Mucosa of descending colon (tissue), 3 donors: Measurements from ENCODE around the gene MYBBP1A. TPM values are rescaled to one million over a fixed set of nuclear protein-coding genes. Genes with fewer than 3 reads are reported as not detected.

Source experiments
- ATAC-seq: fragments of 200-7000 bp; cut with Tn5 transposase; one replicate; pipeline ENCODE4 v1.9.1; 2020; ENCODE audit warnings: mild to moderate bottlenecking, moderate library complexity
- DNase-seq, 3 donors: peaks; one replicate each; pipeline ENCODE4 v3.0.0-alpha.2; 2020
- H3K36me3 ChIP-seq: fragments of 200-600 bp; one replicate; pipeline ENCODE4 v1.8.0; 2021; ENCODE audit warnings: low read depth, mild to moderate bottlenecking
- H3K4me1 ChIP-seq: fragments of 200-600 bp; one replicate; pipeline ENCODE4 v1.8.0; 2021; ENCODE audit warnings: low read depth, mild to moderate bottlenecking
- H3K4me3 ChIP-seq: fragments of 200-600 bp; one replicate; pipeline ENCODE4 v1.8.0; 2021; ENCODE audit warnings: mild to moderate bottlenecking
- H3K9me3 ChIP-seq: fragments of 200-600 bp; one replicate; pipeline ENCODE4 v1.8.0; 2021; ENCODE audit warnings: mild to moderate bottlenecking
- intact Hi-C, 2 donors: fragments of 100-400 bp; cut with DNase I in 1 of 2; cut with micrococcal nuclease in 1 of 2; formaldehyde crosslinking; loops; one replicate each; pipeline versions ENCODE4 v1.11.0 to v1.11.1; 2022; cut with DNase I, micrococcal nuclease
- total RNA-seq, 3 donors: library from RNA; stranded (reverse); fragmentation: NEBNext Ultra II Directional in 2 of 3; extraction: Animal tissue kit (Norgen Biotek cat#: 25700) in 2 of 3; gene quantifications; one replicate each; pipeline versions ENCODE4 v1.2.1 to v1.2.4, GENCODE V29; 2021 to 2023
- TF ChIP-seq, protein P1 (sequence below): fragments of 200-600 bp; IDR thresholded peaks from one replicate; pipeline ENCODE4 v1.8.0; 2022; ENCODE audit warnings: antibody characterized with exemption, mild to moderate bottlenecking
- donor health status: DM: no; HTN: no; CAD: no; lungs with moderate emphysema.
- donor health status: DM: no; HTN: no; CAD: no.
- donor health status: DM: no; HTN: yes; CAD: no.

The MYBBP1A gene
- total RNA-seq, 3 donors from 2014 or later: 32.7 to 41.4 (median 36.7) TPM

DNA sequence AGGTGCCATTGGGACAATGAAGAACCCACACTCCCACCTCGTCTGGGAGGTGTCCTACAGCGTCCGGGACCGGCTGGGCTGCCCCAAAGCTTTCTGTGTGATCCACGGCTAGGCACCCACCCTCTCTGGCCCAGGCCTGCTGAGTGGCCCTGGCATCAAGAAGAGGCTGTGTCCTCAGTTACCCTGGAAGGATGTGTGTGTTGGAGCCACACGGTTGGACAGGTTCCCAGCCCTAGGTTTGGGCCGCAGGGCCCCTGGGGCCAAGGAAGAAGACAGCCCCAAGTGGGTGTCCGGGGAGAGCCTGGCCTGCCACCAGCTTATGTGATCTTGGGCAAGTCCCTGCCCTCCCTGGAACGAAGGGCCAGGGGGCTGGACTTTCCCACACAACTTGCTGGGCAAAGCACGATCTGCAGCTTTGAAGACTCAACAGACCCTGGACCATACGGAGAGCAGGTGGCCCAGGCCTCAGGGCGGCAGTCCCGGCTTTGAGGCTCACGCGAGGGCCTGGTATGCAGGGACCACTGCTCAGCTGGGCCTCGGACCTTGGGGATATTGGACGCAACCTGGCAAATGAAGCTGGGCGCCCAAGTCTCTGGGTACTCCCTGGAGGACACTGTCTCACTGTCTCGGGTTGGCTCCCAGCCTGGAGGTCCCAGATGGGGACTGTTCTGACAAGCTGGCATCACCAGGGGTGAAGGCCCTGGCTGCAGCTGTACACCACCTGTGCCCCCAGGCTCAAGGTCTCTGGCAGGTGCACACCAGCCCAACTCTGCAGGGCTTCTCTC lies 17.5 kb downstream of the MYBBP1A start:
- H3K36me3 ChIP-seq: no peaks in the 10 kb centered on the region
- H3K9me3 ChIP-seq: no peaks in the 10 kb centered on the region
- H3K4me3 ChIP-seq: no peak overlapping the region
- H3K4me1 ChIP-seq: peaks cover 23% of the 10 kb centered on the region
- intact Hi-C loops: no loop called here
- ATAC-seq (no peak), DNase-seq (no peak)
- TF ChIP-seq, protein P1, sequence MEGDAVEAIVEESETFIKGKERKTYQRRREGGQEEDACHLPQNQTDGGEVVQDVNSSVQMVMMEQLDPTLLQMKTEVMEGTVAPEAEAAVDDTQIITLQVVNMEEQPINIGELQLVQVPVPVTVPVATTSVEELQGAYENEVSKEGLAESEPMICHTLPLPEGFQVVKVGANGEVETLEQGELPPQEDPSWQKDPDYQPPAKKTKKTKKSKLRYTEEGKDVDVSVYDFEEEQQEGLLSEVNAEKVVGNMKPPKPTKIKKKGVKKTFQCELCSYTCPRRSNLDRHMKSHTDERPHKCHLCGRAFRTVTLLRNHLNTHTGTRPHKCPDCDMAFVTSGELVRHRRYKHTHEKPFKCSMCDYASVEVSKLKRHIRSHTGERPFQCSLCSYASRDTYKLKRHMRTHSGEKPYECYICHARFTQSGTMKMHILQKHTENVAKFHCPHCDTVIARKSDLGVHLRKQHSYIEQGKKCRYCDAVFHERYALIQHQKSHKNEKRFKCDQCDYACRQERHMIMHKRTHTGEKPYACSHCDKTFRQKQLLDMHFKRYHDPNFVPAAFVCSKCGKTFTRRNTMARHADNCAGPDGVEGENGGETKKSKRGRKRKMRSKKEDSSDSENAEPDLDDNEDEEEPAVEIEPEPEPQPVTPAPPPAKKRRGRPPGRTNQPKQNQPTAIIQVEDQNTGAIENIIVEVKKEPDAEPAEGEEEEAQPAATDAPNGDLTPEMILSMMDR: no peak

DNA sequence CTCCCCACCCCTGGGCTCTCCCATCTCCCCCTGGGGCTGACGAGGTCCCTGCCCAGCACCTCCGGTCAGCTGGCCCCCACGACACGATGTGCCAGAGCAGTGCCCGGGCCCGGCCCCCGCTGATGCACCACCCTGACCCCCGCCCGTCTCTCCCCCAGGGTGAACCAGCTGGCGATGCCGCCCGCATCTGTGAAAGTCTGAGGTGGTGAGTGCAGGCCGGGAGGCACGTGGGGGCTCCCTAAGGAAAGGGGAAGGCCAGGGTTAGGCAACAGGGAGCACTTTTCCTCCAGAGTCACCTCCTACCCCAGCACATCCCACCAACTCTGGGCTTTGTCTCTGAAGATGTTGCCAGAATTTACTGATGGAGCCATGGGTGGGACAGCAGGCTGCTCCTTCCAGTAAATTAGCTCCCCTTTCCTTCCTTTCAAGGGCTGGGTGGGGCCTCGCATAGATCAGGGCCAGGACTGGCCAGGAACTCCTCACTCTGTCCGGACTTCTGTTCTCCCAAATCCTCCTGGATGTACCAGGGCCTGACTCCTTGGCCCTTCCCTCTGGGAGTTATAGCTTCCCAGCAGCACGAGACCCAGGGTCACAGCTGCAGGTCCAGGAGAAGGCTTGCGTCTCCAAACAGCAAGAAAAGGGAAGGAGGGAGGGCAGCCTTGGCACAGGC lies 18.3 kb downstream of the MYBBP1A start:
- no peaks in the 10 kb centered on the region for H3K9me3 ChIP-seq
- no peak for DNase-seq
- H3K36me3 ChIP-seq: no peaks in the 10 kb centered on the region
- no peak overlapping the region for H3K4me3 ChIP-seq
- intact Hi-C loops: no loop called here
- H3K4me1 ChIP-seq: peaks cover 23% of the 10 kb centered on the region
- peak; percentile 2 for ATAC-seq
- TF ChIP-seq, protein P1: no peak

DNA sequence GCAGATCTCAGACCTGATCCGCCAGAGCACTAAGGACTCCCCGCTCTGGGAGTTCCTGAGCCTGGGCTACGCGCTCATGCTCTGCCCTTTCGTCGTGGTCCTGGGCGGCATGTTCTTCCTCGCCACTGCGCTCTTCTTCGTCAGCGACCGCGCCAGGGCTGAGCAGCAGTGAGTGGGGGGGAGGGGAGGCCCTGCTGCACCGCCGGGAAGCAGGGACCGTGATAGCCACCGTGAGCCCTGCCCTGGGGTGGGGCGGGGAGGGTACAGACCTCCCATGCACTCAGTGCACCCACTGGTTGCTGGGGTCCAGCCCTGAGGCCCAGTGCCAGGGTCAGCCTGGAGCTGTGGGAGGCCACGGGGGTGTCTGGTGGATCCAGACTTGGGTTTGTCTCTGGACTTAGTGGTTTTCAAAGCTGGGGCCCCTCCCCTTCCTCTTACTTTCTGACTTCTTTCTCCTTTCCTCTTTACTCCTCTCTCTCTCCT lies 18.9 kb downstream of the MYBBP1A start:
- no peaks in the 10 kb centered on the region for H3K36me3 ChIP-seq
- H3K4me3 ChIP-seq: no peak overlapping the region
- TF ChIP-seq, protein P1: no peak
- intact Hi-C loops: no loop called here
- H3K9me3 ChIP-seq: no peaks in the 10 kb centered on the region
- DNase-seq: no peak
- ATAC-seq: peak; percentile 29
- peaks cover 23% of the 10 kb centered on the region for H3K4me1 ChIP-seq

DNA sequence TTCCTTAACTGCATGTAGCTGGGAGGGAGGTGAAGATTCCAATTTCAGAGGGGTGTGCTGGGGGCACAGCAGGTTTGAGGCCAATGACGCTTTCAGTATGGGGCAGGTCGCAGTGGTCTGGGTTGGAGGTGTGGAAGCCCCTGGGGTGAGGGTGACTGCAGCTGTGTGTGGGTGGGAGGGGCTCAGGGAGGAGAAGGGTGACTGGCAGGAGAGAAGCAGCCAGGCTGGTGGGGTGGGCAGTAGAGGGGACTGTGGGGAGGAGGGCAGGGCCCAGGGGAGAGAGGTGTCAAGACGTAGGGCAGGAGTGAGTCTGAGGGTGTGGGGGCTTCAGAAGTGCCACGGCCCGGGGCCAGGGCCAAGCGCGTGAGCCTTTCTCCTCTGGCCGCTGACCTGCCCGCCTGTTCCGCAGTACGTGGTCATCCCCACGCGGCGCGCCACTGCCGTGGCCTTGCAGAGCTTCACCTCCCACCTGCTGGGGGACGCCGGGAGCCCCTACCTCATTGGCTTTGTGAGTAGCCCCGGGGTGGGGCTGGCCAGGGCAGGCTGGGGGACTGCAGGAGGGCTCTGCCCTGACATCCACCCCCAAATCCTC lies 19.4 kb downstream of the MYBBP1A start:
- ATAC-seq: no peak
- peaks cover 23% of the 10 kb centered on the region for H3K4me1 ChIP-seq
- no peaks in the 10 kb centered on the region for H3K36me3 ChIP-seq

DNA sequence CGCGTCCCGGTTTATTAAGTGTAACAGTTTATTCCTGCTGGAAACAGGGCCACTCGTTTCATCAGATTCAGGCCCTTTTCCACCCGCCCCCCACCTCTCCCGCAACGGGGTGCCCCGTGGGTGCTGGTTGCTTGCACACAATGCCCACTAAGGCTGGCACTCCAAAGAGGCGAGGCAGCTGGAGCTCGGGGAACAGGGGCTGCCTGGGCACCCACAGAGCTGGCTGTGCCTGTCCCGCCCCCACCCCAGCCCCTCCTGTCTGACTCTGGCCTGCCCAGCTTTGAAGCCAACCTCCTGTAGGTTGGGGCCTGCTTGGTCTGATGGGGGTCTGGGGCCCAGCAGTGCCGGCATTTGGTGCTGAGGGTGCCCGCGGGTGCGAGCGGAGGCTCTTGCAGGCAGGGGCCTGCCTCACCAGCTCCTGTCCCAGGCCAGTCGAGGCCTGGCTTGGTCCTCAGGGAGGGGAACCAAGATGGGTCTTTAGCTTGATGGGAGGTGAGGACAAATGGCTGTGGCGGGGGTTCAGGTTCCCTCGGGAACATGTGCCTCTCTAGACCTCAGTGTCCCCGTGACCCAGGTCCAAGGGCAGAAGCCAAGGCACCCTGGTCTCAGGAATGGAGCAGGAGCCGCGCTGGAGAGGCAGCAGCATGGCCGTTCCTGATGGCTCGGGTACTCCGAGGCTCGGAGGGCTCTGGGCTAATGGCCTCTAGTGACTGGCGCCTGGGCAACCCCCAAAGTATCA lies 20.1 kb downstream of the MYBBP1A start:
- TF ChIP-seq, protein P1: no peak
- Histone ChIP-seq H3K4me1 (peaks cover 23% of the 10 kb centered on the region), H3K9me3 (no peaks in the 10 kb centered on the region), H3K36me3 (no peaks in the 10 kb centered on the region), H3K4me3 (no peak overlapping the region)
- DNase-seq (no peak), ATAC-seq (no peak)
- intact Hi-C loops: no loop called here

More for the DNA sequence above, 19.4 kb downstream of the MYBBP1A start:
- TF ChIP-seq, protein P1: no peak
- Histone ChIP-seq H3K4me3 (no peak overlapping the region), H3K9me3 (no peaks in the 10 kb centered on the region)
- intact Hi-C loops: no loop called here
- no peak for DNase-seq
